ENCODE data around the gene TCERG1L.

DNA sequence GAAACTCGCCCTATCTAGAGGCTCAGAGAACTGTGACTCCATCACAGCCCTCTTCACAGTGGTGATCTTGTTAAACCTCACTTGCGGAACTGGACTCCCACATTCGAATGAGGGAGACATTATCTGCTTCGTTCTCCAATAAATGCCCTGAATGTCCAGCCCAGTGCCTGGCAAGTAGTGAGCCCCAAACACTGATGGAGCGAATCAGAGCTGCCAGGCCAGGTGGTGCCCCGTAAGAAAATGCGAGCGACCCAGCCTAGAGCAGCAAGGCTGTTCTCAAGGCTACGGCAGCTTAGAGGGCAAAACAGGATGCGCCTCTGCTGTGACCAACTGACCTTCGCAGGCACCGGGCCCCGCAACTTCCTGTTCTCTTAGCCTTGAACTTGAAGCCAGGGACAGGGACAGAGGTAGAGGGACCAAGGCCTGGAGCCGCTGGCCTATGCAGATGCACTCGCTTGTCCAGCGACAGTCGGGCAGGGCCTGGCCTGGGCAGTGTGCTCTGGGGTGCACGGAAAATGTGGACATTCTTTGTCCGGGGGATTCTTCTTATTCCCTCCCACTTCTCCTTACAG lies 217.6 kb downstream of the TCERG1L start:
- TF ChIP-seq, protein P1, sequence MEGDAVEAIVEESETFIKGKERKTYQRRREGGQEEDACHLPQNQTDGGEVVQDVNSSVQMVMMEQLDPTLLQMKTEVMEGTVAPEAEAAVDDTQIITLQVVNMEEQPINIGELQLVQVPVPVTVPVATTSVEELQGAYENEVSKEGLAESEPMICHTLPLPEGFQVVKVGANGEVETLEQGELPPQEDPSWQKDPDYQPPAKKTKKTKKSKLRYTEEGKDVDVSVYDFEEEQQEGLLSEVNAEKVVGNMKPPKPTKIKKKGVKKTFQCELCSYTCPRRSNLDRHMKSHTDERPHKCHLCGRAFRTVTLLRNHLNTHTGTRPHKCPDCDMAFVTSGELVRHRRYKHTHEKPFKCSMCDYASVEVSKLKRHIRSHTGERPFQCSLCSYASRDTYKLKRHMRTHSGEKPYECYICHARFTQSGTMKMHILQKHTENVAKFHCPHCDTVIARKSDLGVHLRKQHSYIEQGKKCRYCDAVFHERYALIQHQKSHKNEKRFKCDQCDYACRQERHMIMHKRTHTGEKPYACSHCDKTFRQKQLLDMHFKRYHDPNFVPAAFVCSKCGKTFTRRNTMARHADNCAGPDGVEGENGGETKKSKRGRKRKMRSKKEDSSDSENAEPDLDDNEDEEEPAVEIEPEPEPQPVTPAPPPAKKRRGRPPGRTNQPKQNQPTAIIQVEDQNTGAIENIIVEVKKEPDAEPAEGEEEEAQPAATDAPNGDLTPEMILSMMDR (IDR thresholded peaks at IDR 0.05; ENCODE audit: insufficient read depth, low read depth, low read length): no peak
- TF ChIP-seq EZH2 (IDR thresholded peaks at IDR 0.05; ENCODE audit: insufficient read depth, low read length): no peak
